GM19351 (cell line): ENCODE results near the gene EEF1A2.
"Not testable (repeated sequence)": the region's sequence is repeated elsewhere in the genome, so short reads cannot be mapped to it uniquely, and the experiment has no call there.

Experiments used
- ATAC-seq: cut with Tn5 transposase; IDR thresholded peaks from one replicate; pipeline ENCODE4 v1.9.1; 2021; ENCODE audit warnings: mild to moderate bottlenecking, moderate library complexity; ENCODE audit not compliant: unreplicated experiment

EEF1A2 gene

DNA sequence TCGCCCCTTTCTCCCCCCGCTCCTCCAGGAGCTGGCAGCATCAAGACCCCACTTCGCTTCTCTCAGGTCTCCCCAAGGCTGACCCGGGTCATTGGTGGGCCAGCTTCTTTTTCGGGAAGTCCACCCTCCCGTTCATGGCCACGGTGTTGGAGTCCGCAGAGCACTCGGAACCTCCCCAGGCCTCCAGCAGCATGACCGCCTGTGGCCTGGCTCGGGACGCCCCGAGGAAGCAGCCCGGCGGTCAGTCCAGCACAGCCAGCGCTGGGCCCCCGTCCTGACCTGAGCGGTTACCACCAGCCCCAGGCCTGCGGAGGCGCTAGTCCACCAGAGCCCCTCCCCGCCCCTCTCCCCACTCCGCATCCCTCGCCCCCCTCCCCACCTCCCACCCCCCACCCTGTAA, 22.7 kb upstream of the EEF1A2 start:
- no peak for ATAC-seq

- peak; percentile 63 for ATAC-seq
These were observed 22.2 kb upstream of the EEF1A2 start for GRCh38 chr20:63520934-63521601.

DNA sequence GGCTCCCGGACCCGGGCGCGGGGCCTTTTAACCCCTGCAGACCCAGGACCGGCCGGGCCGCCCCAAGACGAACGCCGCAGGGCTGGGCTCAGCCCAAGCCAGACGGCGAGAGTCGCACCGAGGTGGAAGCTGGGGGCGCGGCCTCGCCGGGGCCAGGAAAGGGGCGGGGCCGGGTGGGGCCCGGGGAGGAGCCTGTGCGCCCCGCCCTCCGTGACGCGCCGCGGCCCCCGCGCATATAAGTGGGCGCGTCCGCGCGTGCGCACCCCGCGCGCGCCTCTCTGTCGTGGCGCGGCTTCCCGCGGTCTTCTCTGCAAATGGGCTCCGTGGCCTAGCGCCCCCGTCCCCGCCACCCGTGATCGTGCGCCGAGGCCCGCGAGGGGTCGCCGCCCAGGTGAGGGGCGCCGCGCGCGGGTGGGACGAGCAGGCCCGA, 21.6 kb upstream of the EEF1A2 start, which contains the start of gene PPDPF:
PPDPF (plus strand) TSS at position 262 of the 430 bp plus-strand sequence. CDS start 544 bp downstream, outside the sequence.
- ATAC-seq = peak; percentile 65

GRCh38 chr20:63519668-63520503, 21.0 kb upstream of the EEF1A2 start:
- ATAC-seq = peak; percentile 45

DNA sequence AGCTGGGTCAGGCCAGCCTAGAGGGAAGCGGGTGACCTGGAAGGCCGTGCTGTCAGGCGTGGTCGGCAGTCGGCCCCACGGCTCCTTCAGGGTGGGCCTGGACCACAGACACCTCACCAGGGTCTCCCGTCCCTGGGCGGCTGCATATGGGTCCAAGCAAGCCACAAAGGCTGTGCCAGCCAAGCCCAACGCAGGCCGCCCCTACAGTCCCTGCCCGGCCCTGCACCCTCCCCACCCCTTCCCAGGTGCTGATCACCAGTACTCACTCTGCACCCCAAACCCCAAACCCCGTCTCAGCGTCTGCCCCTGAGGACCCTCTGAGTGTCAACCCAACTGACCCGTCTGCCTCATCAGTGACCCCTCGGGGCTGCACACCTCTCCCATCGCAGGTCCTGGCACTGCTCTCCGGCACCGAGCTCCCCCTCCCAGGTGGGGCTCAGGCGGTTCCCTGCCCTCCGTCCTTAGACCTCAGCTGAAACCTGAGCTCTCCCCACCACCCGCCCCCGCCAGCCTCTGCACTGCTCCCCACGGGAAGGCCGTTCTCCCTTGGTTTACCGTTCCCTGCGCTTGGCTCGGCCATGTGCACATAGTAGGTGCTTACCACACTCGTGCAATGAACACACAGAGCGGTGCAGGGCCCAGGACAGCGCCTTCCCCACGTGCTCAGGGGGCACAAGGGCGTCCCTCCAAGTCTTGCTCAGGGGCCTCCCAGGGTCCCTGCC, 20.2 kb upstream of the EEF1A2 start:
- no peak for ATAC-seq

GRCh38 chr20:63518351-63518861, 19.5 kb upstream of the EEF1A2 start:
- ATAC-seq = no peak

GRCh38 chr20:63517376-63518309, 18.8 kb upstream of the EEF1A2 start:
- ATAC-seq = no peak

- not testable (repeated sequence) for ATAC-seq
These were observed 15.6 kb upstream of the EEF1A2 start for GRCh38 chr20:63514520-63514919.

DNA sequence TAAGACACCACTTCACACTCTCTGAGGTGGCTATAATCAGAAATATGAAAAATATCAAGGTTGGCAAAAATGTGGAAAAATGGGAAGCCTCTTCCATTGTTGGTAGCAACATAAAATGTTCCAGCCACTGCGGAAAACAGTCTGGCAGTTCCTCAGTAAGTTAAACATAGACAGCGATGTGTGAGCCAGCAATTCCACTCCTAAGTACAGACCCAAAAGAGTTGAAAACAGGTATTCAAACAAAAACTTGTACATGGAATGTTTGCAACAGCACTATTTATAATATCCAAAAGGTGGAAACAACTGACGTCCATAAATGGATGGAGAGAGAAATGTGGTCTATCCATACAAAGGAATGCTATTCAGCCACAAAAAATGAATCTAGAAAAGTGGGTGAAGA, 14.3 kb upstream of the EEF1A2 start:
- no peak for ATAC-seq

DNA sequence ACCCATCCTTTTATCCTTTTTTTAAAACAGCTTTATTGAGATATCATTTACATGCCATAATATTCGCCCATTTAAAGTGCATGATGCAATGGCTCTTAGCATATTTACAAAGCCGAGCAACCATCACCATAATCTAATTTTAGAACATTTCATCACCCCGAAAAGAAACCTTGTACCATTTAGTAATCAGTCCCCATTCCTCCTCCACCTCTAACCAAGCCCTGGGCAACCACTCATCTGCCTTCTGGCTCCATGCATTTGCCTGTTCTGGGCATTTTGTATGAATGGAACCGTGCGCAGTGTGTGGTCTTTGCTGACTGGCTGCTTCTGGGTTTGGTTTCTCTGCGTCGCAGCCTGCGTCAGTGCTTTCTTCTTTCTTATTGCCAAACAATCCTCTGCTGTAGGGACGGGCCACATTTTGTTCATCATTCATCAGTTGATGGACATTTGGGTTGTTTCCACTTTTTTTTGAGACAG, 10.2 kb upstream of the EEF1A2 start:
- ATAC-seq = no peak

DNA sequence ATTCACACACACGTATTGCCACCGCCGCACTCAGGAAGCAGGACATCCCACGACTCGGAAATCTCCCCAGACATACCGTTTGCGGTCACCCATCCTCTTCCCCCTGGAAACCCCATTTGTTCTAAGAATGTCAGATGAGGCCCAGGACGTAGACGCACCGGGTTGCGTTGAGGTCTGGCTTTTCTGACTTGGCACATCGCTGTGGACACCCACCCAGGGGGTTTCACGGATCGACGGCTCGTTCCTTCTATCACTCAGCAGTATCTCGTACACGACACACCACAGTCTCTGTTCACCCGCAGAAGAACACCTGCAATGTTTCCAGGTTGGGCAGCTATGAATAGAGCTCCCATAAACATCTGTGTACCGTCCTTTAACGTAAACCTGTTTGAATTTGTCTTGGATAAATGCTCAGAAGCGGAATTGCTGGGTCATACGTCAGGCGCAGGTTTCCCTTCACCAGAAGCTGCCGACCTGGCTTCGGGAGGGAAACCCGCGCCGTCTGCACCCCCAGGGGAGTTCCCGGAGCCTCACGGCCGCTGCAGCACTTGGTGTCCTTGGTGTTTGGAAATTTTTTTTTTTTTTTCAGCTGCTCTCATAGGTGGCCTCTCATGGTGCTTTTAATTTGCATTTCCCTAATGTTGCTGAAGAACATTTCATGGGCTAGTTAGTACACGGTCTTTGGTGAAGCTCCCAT, 9.3 kb upstream of the EEF1A2 start:
- no peak for ATAC-seq

- no peak for ATAC-seq
These were observed 8.3 kb upstream of the EEF1A2 start for GRCh38 chr20:63507083-63507743.

DNA sequence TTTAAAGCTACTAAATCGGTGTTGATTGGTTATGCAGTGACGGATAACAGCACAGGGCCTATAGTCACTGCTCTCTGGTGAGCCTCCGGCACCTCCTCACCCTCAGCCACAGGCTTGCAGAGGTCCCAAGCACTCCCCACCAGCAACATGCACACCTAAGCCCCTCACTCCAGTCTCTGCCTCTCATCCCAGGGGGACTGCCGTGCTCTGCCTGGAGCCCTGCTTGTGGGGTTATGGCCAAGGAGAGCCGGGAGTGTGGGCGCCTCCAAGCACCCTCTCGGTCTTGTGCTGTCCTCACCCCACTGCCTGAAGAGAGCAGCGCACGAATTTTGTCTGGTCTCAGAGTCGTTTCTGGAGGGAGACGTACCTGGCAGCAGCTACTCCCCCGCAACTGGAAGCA, 6.8 kb upstream of the EEF1A2 start:
- ATAC-seq = no peak

GRCh38 chr20:63505281-63505680, 6.4 kb upstream of the EEF1A2 start:
- ATAC-seq = no peak

- ATAC-seq = no peak
These were observed 5.8 kb upstream of the EEF1A2 start for GRCh38 chr20:63504642-63505041.

GRCh38 chr20:63503524-63503923, 4.6 kb upstream of the EEF1A2 start:
- ATAC-seq = no peak

DNA sequence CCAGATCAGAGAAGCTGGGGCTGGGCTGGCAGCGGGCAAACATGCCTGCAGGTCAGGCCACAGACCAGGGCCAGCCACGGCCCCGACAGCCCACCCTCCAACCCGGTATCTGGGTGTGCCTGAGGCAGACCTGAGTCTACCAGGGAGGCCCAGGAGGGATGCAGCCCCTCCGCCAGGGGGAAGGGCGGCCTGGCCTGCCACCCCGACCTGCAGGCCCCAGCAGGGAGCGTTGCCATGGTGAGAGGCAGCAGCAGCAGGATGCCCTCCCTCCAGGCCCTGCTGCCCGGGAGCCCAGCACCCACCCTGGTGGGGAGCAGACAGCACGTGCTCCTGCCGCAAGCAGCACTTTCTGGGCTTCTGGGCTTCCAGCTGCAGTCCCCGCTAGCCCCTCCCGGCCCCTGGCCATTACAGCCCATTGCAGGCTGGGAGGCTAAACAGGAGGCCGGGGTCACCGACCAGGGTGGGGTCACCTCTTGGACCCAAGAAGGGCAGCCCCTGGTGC, 3.8 kb upstream of the EEF1A2 start:
- ATAC-seq = no peak

DNA sequence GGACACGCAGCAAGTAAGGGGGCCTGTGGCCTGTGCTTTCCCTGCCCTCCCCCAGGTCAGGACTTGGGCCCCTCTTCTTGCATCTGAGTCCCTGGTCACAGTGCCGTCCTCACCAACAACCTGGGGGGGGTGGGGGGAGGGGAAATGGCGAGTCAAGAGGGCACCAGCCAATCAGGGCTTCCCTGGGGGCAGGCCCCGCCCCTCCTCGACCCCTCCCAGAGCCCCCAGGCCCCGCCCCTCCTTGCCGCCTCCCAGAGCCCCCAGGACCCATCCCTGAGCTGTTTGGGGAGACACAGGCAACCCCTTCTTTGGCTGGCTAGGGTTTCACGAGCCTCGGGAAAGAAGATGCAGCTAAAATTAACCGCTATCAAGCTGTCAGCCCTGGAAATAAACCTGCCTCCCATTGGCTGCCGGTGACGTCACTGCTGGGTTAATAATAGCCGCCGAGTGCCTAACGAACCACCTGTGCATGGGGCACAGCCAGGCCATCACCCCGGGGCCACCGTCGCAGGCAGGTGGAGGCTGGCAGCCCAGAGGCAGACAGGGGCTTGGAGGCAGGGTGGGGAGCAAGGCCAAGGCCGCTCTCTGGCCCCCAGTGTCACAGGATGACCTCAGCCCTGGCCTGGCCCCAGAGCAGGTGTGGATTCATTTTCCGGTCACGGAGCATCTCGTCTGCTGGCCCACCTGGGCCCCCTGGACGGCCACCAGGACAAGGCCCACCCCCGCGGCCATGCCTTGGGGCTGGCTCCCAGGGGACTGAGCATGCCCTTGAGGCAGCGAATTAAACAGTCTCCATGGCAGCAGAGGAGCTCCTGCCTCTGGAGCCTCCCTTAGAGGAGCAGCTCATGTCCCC, 3.2 kb upstream of the EEF1A2 start:
- no peak for ATAC-seq
